ENCODE data around the gene SLC27A2. TPM values are rescaled to one million over a fixed set of nuclear protein-coding genes. Genes with fewer than 3 reads are reported as not detected.

The SLC27A2 gene
- total RNA-seq, 1 experiment from 2014 or later, result 7.0 TPM

DNA sequence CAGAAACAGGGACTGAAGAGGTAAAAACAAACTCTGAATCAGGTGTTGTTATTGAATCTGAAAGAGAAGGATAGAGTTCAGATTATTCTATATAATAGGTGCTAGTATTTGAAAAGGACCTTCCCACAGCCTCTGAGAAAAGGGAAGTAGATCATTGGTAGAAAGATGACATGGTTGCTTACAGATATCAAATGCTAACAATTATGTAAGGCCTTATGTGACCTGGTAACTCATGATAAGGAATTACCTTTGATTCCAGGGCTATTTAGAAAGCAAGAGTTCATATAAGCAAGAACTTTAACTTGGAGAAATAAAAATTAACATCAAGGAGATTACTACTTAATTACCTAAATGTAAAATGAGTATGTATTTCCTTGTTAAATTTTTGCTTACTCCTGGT lies 7.6 kb downstream of the SLC27A2 start:
- H3K27ac Mint-ChIP-seq, result no peak overlapping the region
- H4K8ac ChIP-seq (replicated peaks; ENCODE audit: insufficient read length, low read depth, low read length), result no peak overlapping the region

More for the DNA sequence above, 7.6 kb downstream of the SLC27A2 start:
- Histone ChIP-seq H4K5ac (ENCODE audit: insufficient read length, low read depth, low read length) (no peak overlapping the region), H3K4ac (ENCODE audit: low read depth, low read length) (no peak overlapping the region), H2BK120ac (ENCODE audit: low read depth, low read length, poor library complexity, severe bottlenecking) (no peak overlapping the region), H3K27me3 (ENCODE audit: insufficient read depth, low read length) (no peaks in the 10 kb centered on the region), H3K14ac (ENCODE audit: insufficient read depth, low read length) (no peak overlapping the region), H3K79me1 (ENCODE audit: insufficient read depth, low read depth, low read length, poor library complexity, severe bottlenecking) (no peaks in the 10 kb centered on the region), H3K27ac (ENCODE audit: insufficient read length, low read depth, low read length) (no peak overlapping the region), H3K4me1 (ENCODE audit: insufficient read depth, low read length) (no peaks in the 10 kb centered on the region), H3K18ac (ENCODE audit: insufficient read length, low read depth, low read length) (no peak overlapping the region), H3K23ac (ENCODE audit: insufficient read length, low read depth, low read length) (no peak overlapping the region), H3K79me2 (ENCODE audit: insufficient read depth, low read length) (no peaks in the 10 kb centered on the region), H3T11ph (ENCODE audit: low read length) (no peak overlapping the region), H2AFZ (ENCODE audit: low read length) (no peak overlapping the region), H2BK15ac (ENCODE audit: low read depth, low read length) (no peak overlapping the region), H4K91ac (ENCODE audit: insufficient read length, low read depth, low read length) (no peak overlapping the region), H3K9me3 (ENCODE audit: control insufficient read depth, low read depth, low read length) (no peaks in the 10 kb centered on the region), H4K20me1 (ENCODE audit: control insufficient read depth, insufficient read depth, insufficient read length) (no peaks in the 10 kb centered on the region), H3K4me2 (ENCODE audit: insufficient read depth, insufficient read length, low read length) (no peak overlapping the region), H2BK20ac (ENCODE audit: low read depth, low read length, poor library complexity, severe bottlenecking) (no peak overlapping the region), H2BK5ac (ENCODE audit: insufficient read length, low read length) (no peak overlapping the region), H2AK5ac (ENCODE audit: insufficient read length, low read length) (no peak overlapping the region), H2BK12ac (ENCODE audit: insufficient read length, low read depth, low read length) (no peak overlapping the region), H3K56ac (ENCODE audit: insufficient read length, low read depth, low read length) (no peak overlapping the region), H3K23me2 (ENCODE audit: insufficient read length, low read depth, low read length, poor library complexity, severe bottlenecking) (no peaks in the 10 kb centered on the region), H3K9ac (ENCODE audit: extremely low read depth, insufficient read length, low read length) (no peak overlapping the region)
- TF ChIP-seq, protein P1, sequence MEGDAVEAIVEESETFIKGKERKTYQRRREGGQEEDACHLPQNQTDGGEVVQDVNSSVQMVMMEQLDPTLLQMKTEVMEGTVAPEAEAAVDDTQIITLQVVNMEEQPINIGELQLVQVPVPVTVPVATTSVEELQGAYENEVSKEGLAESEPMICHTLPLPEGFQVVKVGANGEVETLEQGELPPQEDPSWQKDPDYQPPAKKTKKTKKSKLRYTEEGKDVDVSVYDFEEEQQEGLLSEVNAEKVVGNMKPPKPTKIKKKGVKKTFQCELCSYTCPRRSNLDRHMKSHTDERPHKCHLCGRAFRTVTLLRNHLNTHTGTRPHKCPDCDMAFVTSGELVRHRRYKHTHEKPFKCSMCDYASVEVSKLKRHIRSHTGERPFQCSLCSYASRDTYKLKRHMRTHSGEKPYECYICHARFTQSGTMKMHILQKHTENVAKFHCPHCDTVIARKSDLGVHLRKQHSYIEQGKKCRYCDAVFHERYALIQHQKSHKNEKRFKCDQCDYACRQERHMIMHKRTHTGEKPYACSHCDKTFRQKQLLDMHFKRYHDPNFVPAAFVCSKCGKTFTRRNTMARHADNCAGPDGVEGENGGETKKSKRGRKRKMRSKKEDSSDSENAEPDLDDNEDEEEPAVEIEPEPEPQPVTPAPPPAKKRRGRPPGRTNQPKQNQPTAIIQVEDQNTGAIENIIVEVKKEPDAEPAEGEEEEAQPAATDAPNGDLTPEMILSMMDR (conservative IDR thresholded peaks at IDR 0.05), result no peak
- H3K36me3 Mint-ChIP-seq (ENCODE audit: insufficient read depth in 1 of 3, low read depth in 3 of 3), result peaks cover 0 to 2% (median 0%) of the 10 kb centered on the region in 3 experiments; a peak in 1 of 7 replicates
- H3K4me3 Mint-ChIP-seq, result no peak overlapping the region
- no peaks in the 10 kb centered on the region for H3K9me3 Mint-ChIP-seq
- no peak for DNase-seq
- peaks cover under 1% of the 10 kb centered on the region; the same call in 1 of the 2 replicates for H3K27me3 Mint-ChIP-seq (ENCODE audit: low read depth)
- H3K4me1 Mint-ChIP-seq, result peaks cover 5 to 9% of the 10 kb centered on the region in 2 experiments

All from H9 (cell line).